ENCODE measurements around the gene NEGR1.

The NEGR1 gene

DNA sequence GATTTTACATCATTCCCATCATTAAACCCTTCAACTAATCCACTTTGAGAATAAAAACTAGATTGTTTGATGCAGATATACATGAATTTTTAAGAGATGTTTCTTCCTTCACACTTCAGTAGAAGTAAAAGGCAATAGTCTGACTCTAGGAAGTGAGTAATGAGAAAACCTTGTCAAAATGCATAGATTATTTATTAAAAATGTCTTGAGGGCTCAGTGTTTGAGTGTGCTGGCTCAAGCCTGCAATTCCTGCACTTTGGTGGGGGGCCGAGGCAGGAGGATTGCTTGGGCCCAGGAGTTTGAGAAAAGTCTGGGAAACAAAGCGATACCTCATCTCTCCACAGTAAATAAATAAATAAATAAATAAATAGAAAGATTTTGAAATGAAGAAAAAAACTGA, 177.1 kb downstream of the NEGR1 start:
- Histone ChIP-seq H3K4me1 (ENCODE audit: insufficient read depth, low read length, poor library complexity, severe bottlenecking) (peaks cover 7% of the 10 kb centered on the region), H2AFZ (ENCODE audit: low read length) (no peak overlapping the region), H4K20me1 (ENCODE audit: insufficient read depth, low read length, poor library complexity, severe bottlenecking) (no peaks in the 10 kb centered on the region), H3F3A (ENCODE audit: low read depth) (no peaks in the 10 kb centered on the region), H3K27me3 (ENCODE audit: insufficient read depth, low read length, poor library complexity, severe bottlenecking) (no peaks in the 10 kb centered on the region), H3K4me3 (ENCODE audit: low read length, poor library complexity, severe bottlenecking) (no peak overlapping the region), H3K4me2 (ENCODE audit: low read depth, low read length, poor library complexity, severe bottlenecking) (no peak overlapping the region), H3K79me2 (ENCODE audit: insufficient read depth, low read length) (no peaks in the 10 kb centered on the region), H3K9me3 (ENCODE audit: insufficient read depth, low read depth, low read length) (no peaks in the 10 kb centered on the region), H3K9ac (ENCODE audit: low read depth, low read length, poor library complexity, severe bottlenecking) (no peak overlapping the region), H3K9me2 (replicated peaks; ENCODE audit: low read depth, low read length) (no peaks in the 10 kb centered on the region), H3K36me3 (ENCODE audit: insufficient read depth, low read length) (no peaks in the 10 kb centered on the region)
- no peak for TF ChIP-seq EZH2phosphoT487 (IDR thresholded peaks at IDR 0.05; ENCODE audit: borderline replicate concordance)
- TF ChIP-seq, protein P1, sequence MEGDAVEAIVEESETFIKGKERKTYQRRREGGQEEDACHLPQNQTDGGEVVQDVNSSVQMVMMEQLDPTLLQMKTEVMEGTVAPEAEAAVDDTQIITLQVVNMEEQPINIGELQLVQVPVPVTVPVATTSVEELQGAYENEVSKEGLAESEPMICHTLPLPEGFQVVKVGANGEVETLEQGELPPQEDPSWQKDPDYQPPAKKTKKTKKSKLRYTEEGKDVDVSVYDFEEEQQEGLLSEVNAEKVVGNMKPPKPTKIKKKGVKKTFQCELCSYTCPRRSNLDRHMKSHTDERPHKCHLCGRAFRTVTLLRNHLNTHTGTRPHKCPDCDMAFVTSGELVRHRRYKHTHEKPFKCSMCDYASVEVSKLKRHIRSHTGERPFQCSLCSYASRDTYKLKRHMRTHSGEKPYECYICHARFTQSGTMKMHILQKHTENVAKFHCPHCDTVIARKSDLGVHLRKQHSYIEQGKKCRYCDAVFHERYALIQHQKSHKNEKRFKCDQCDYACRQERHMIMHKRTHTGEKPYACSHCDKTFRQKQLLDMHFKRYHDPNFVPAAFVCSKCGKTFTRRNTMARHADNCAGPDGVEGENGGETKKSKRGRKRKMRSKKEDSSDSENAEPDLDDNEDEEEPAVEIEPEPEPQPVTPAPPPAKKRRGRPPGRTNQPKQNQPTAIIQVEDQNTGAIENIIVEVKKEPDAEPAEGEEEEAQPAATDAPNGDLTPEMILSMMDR (conservative IDR thresholded peaks at IDR 0.05; ENCODE audit: low read length): no peak

DNA sequence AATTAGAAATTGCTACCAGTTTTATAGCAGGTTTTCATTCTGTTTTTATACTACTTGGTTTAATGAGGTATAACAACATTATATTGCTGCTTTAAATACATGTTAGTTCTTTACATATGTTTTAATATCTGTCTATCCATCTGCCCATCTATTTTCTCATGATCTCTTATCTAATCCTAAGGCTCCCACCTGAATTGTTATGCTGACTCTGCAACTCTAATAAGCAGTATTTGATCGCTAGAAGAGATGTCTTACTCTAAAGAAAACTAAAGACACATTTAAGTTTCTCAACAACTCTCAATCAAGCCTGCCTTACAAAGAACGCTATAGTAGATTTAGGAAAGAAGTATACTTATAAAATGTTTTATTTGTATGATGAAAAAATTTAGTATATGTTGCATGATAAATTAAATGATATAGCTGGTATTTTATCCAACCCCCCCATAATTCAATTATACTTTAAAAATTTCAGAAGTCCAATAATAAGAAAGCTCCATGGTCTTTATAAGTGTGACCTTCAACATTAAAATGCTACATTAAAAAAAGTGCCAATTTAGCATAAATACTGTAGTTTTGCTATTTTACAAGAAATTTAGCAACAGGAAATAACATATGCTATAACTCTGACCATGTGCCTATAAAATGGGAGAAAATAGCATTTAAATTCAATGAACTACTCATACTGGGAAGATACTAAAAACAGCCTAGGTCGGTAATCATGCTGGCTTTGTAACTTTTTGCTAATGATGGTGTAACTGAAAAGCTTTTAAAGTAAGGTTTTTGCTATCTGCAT, 180.3 kb downstream of the NEGR1 start:
- H3K4me2 ChIP-seq (ENCODE audit: low read depth, low read length, poor library complexity, severe bottlenecking): no peak overlapping the region
- H3K9ac ChIP-seq (ENCODE audit: low read depth, low read length, poor library complexity, severe bottlenecking): no peak overlapping the region
- TF ChIP-seq, protein P1 (conservative IDR thresholded peaks at IDR 0.05; ENCODE audit: low read length): no peak
- no peak for TF ChIP-seq EZH2phosphoT487 (IDR thresholded peaks at IDR 0.05; ENCODE audit: borderline replicate concordance)
- no peaks in the 10 kb centered on the region for H4K20me1 ChIP-seq (ENCODE audit: insufficient read depth, low read length, poor library complexity, severe bottlenecking)
- no peaks in the 10 kb centered on the region for H3K79me2 ChIP-seq (ENCODE audit: insufficient read depth, low read length)
- H3F3A ChIP-seq (ENCODE audit: low read depth): no peaks in the 10 kb centered on the region
- no peaks in the 10 kb centered on the region for H3K9me2 ChIP-seq (replicated peaks; ENCODE audit: low read depth, low read length)
- no peaks in the 10 kb centered on the region for H3K36me3 ChIP-seq (ENCODE audit: insufficient read depth, low read length)
- H3K4me3 ChIP-seq (ENCODE audit: low read length, poor library complexity, severe bottlenecking): no peak overlapping the region
- H3K27me3 ChIP-seq (ENCODE audit: insufficient read depth, low read length, poor library complexity, severe bottlenecking): no peaks in the 10 kb centered on the region
- peaks cover 7% of the 10 kb centered on the region for H3K4me1 ChIP-seq (ENCODE audit: insufficient read depth, low read length, poor library complexity, severe bottlenecking)
- H3K9me3 ChIP-seq (ENCODE audit: insufficient read depth, low read depth, low read length): no peaks in the 10 kb centered on the region
- H2AFZ ChIP-seq (ENCODE audit: low read length): no peak overlapping the region

DNA sequence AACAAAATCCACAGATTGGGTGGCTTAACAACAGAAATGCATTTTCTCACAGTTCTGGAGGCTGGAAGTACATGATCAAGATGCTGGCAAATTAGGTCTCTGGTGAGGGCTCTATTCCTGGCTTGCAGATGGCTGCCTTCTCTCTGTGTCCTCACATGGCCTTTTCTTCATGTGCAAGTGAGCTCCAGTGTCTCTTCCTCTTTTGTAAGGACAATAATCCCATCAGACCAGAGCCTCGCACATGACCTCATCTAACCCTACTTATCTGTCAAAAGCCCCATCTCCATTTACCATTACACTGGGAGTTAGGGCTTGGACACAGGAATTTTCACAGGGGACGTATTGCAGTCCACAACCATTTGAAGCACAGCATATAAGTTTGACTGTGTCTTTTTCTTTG, 181.6 kb downstream of the NEGR1 start:
- Histone ChIP-seq H3K9me3 (ENCODE audit: insufficient read depth, low read depth, low read length) (no peaks in the 10 kb centered on the region), H3K36me3 (ENCODE audit: insufficient read depth, low read length) (no peaks in the 10 kb centered on the region), H3K27me3 (ENCODE audit: insufficient read depth, low read length, poor library complexity, severe bottlenecking) (no peaks in the 10 kb centered on the region), H3K9ac (ENCODE audit: low read depth, low read length, poor library complexity, severe bottlenecking) (no peak overlapping the region), H3K4me1 (ENCODE audit: insufficient read depth, low read length, poor library complexity, severe bottlenecking) (peaks cover 7% of the 10 kb centered on the region), H3K4me2 (ENCODE audit: low read depth, low read length, poor library complexity, severe bottlenecking) (no peak overlapping the region), H2AFZ (ENCODE audit: low read length) (peak overlapping the region; percentile 5; the same call in 1 of the 2 replicates), H3K4me3 (ENCODE audit: low read length, poor library complexity, severe bottlenecking) (no peak overlapping the region), H3K79me2 (ENCODE audit: insufficient read depth, low read length) (no peaks in the 10 kb centered on the region), H3F3A (ENCODE audit: low read depth) (no peaks in the 10 kb centered on the region), H3K9me2 (replicated peaks; ENCODE audit: low read depth, low read length) (no peaks in the 10 kb centered on the region), H4K20me1 (ENCODE audit: insufficient read depth, low read length, poor library complexity, severe bottlenecking) (no peaks in the 10 kb centered on the region)
- TF ChIP-seq EZH2phosphoT487 (IDR thresholded peaks at IDR 0.05; ENCODE audit: borderline replicate concordance): no peak
- TF ChIP-seq, protein P1 (conservative IDR thresholded peaks at IDR 0.05; ENCODE audit: low read length): no peak

Measured in Loucy (cell line).